Panc1 (cell line): Measurements from ENCODE around the gene C1QTNF3. TPM values are rescaled to one million over a fixed set of nuclear protein-coding genes. Genes with fewer than 3 reads are reported as not detected.

Experiments used
- ATAC-seq: fragments of 200-7000 bp; cut with Tn5 transposase; 2 replicates; pipeline ENCODE4 v1.9.1; 2020; ENCODE audit warnings: mild to moderate bottlenecking, moderate library complexity
- BruUV-seq: library from RNA; stranded (reverse); fragments of 400-500 nt; replicated peaks from 2 replicates; lab custom pipeline; 2021; lab: Mats Ljungman, UMichigan
- CTCF ChIA-PET: fragments of 300-600 bp; sonication (Branson Sonifier 250); formaldehyde crosslinking; loops from one replicate; lab custom pipeline; 2022; ENCODE audit warnings: antibody characterized with exemption; lab: Charles Lee
- POLR2A ChIA-PET: fragments of 300-600 bp; sonication (Branson Sonifier 250); formaldehyde crosslinking; loops from one replicate; lab custom pipeline; 2022; ENCODE audit warnings: antibody characterized with exemption; lab: Charles Lee
- DNase-seq: peaks from one replicate; pipeline ENCODE4 v3.0.0-alpha.2; 2010; ENCODE audit warnings: low read depth, low spot score
- H3K27ac ChIP-seq: 2 replicates; pipeline ENCODE4 v1.5.1; 2011; ENCODE audit warnings: mild to moderate bottlenecking, low read length, inconsistent platforms
- H3K27me3 ChIP-seq: fragments of 200-500 bp; sonication (Bioruptor generic); 2 replicates; pipeline ENCODE4 v1.6.0; 2014; ENCODE audit warnings: low read length, inconsistent platforms; ENCODE audit not compliant: control insufficient read depth, insufficient read depth
- H3K36me3 ChIP-seq: fragments of 200-500 bp; sonication (Bioruptor generic); 2 replicates; pipeline ENCODE4 v1.5.1; 2014; ENCODE audit warnings: inconsistent platforms, mild to moderate bottlenecking, low read length, moderate library complexity; ENCODE audit not compliant: control insufficient read depth, insufficient read depth
- H3K4me1 ChIP-seq: 2 replicates; pipeline ENCODE4 v1.5.1; 2011; ENCODE audit warnings: inconsistent platforms, mild to moderate bottlenecking, low read length, moderate library complexity; ENCODE audit not compliant: control insufficient read depth, insufficient read depth
- H3K4me3 ChIP-seq, 2 experiments: 2 replicates each; pipeline ENCODE4 v1.5.1; 2011 to 2012; ENCODE audit warnings: low read depth in 2 of 2, low read length in 2 of 2, mild to moderate bottlenecking in 2 of 2, inconsistent platforms in 1 of 2, moderate library complexity in 1 of 2
- H3K9me3 ChIP-seq: fragments of 200-500 bp; sonication (Bioruptor generic); 2 replicates; pipeline ENCODE4 v1.5.1; 2014; ENCODE audit warnings: low read depth, mild to moderate bottlenecking, inconsistent platforms, low read length, moderate library complexity; ENCODE audit not compliant: control insufficient read depth, insufficient read depth
- CTCF ChIP-seq: fragments of 450-650 bp; IDR thresholded peaks from 2 replicates; pipeline ENCODE4 v1.5.1; 2017; ENCODE audit warnings: mild to moderate bottlenecking
- POLR2AphosphoS5 ChIP-seq: IDR thresholded peaks from 2 replicates; pipeline ENCODE4 v1.6.1; 2012; ENCODE audit warnings: mild to moderate bottlenecking, low read depth, low read length, moderate library complexity
- REST ChIP-seq, 2 experiments: IDR thresholded peaks; 2 replicates each; pipeline ENCODE4 v1.6.1; 2011 to 2012; ENCODE audit warnings: low read depth in 2 of 2, control low read depth in 1 of 2, low read length in 1 of 2, mild to moderate bottlenecking in 1 of 2, moderate library complexity in 1 of 2; ENCODE audit not compliant: insufficient read depth in 1 of 2
- SIN3A ChIP-seq: IDR thresholded peaks from 2 replicates; pipeline ENCODE4 v1.6.1; 2012; ENCODE audit warnings: low read depth, mild to moderate bottlenecking, low read length, moderate library complexity, borderline replicate concordance; ENCODE audit not compliant: insufficient read depth
- TCF7L2 ChIP-seq: IDR thresholded peaks from 2 replicates; pipeline ENCODE4 v1.6.1; 2011; ENCODE audit warnings: mild to moderate bottlenecking, low read depth, low read length, inconsistent platforms
- in situ Hi-C: cut with HindIII; loops from 2 replicates; pipeline ENCODE4 v1.10.0; 2016; ENCODE audit warnings: low sequenced_read_pairs, low pct_unique_long_range_greater_than_20kb
- intact Hi-C: fragments of 100-400 bp; cut with micrococcal nuclease; formaldehyde crosslinking; loops from one replicate; pipeline ENCODE4 v1.10.0; 2022; ENCODE audit not compliant: unreplicated experiment
- total RNA-seq: library from RNA; stranded (reverse); gene quantifications from one replicate; pipeline ENCODE4 v1.2.1, GENCODE V29; 2021; ENCODE audit not compliant: unreplicated experiment

The C1QTNF3 gene
- total RNA-seq, 1 experiment from 2014 or later, result 2.1 TPM

- in situ Hi-C loops (no loop called here), intact Hi-C loops (no loop called here)
- ChIA-PET POLR2A (no interaction called here), CTCF (no interaction called here)
- no peak for DNase-seq
- BruUV-seq, result no TSS peak
- H3K27ac ChIP-seq, result no peak overlapping the region
- no peak for ATAC-seq
- H3K27me3 ChIP-seq, result no peaks in the 10 kb centered on the region
- no peak overlapping the region for H3K4me3 ChIP-seq
- no peaks in the 10 kb centered on the region for H3K36me3 ChIP-seq
- TF ChIP-seq POLR2AphosphoS5, result no peak
- TF ChIP-seq TCF7L2, result no peak
- no peak for TF ChIP-seq CTCF
- no peak for TF ChIP-seq SIN3A
- no peak for TF ChIP-seq REST (IDR thresholded peaks at IDR 0.05; ENCODE audit: insufficient read depth in 1 of 2, low read depth in 2 of 2, low read length in 1 of 2)
- H3K9me3 ChIP-seq, result no peaks in the 10 kb centered on the region
- H3K4me1 ChIP-seq, result no peaks in the 10 kb centered on the region
Measured at GRCh38 chr5:34058532-34058931, 15.5 kb upstream of the C1QTNF3 start.

- TF ChIP-seq SIN3A, result no peak
- no peak for TF ChIP-seq TCF7L2
- no peak for TF ChIP-seq REST (IDR thresholded peaks at IDR 0.05; ENCODE audit: insufficient read depth in 1 of 2, low read depth in 2 of 2, low read length in 1 of 2)
- no peak for TF ChIP-seq CTCF
- TF ChIP-seq POLR2AphosphoS5, result no peak
- Histone ChIP-seq H3K9me3 (no peaks in the 10 kb centered on the region), H3K27me3 (no peaks in the 10 kb centered on the region), H3K4me3 (no peak overlapping the region), H3K27ac (no peak overlapping the region), H3K4me1 (no peaks in the 10 kb centered on the region), H3K36me3 (no peaks in the 10 kb centered on the region)
- ChIA-PET CTCF (no interaction called here), POLR2A (no interaction called here)
- BruUV-seq, result no TSS peak
- in situ Hi-C loops, result no loop called here
- DNase-seq, result no peak
- intact Hi-C loops, result no loop called here
- ATAC-seq, result no peak
Measured at GRCh38 chr5:34057569-34057968, 14.6 kb upstream of the C1QTNF3 start.
